Measurements from ENCODE around the gene LRRC72. TPM values are rescaled to one million over a fixed set of nuclear protein-coding genes. Genes with fewer than 3 reads are reported as not detected.

LRRC72 gene
- total and polyA plus RNA-seq, 2 experiments from 2014 or later, result not detected

GRCh38 chr7:16615228-16615627, 88.6 kb downstream of the LRRC72 start:
- WGBS (ENCODE audit: low lambda C conversion rate, missing lambda C conversion rate), result 63% methylated on average over 5 of the region's 5 CpGs
- TF ChIP-seq CTCF (IDR thresholded peaks at IDR 0.05; ENCODE audit: poor library complexity) (no peak), EZH2 (IDR thresholded peaks at IDR 0.05; ENCODE audit: borderline replicate concordance) (no peak), EZH2phosphoT487 (IDR thresholded peaks at IDR 0.05; ENCODE audit: low read depth, severe bottlenecking, unreplicated experiment) (no peak)
- no peaks in the 10 kb centered on the region for H4K20me1 ChIP-seq (ENCODE audit: insufficient read depth, poor library complexity, severe bottlenecking)
- H3K27ac ChIP-seq, result no peak overlapping the region
- H3K79me2 ChIP-seq, result no peaks in the 10 kb centered on the region
- no peaks in the 10 kb centered on the region for H3K9me3 ChIP-seq (ENCODE audit: low read depth)
- H2AFZ ChIP-seq, result no peak overlapping the region
- no peak overlapping the region for H3K4me3 ChIP-seq
- DNase-seq (ENCODE audit: low spot score), result no peak
- H3K36me3 ChIP-seq (replicated peaks; ENCODE audit: insufficient read depth, low read depth), result no peaks in the 10 kb centered on the region
- H3K9me2 ChIP-seq (replicated peaks; ENCODE audit: insufficient read depth), result no peaks in the 10 kb centered on the region
- no peaks in the 10 kb centered on the region for H3K27me3 ChIP-seq
- no peak overlapping the region for H3K4me2 ChIP-seq
- H3K4me1 ChIP-seq (ENCODE audit: insufficient read depth), result peaks cover 6% of the 10 kb centered on the region

DNA sequence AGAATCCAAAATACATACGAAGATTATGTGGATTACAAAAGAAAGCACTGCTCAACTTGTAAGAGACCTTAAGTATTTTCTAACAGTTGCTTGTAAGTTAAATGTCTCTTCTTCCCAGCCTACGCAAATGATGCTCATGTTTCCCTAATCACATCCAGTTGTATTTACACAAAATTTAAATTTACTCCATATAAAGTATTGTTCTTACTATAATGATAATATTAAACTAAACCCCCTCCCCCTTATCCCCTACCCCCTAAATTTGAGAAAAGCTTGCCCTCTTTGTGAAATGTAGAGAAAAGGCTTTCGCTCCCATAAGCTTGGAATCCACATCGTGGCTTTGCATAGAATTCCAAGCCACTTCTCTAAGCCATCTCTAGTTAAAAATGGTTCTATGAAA, 89.5 kb downstream of the LRRC72 start:
- Histone ChIP-seq H3K79me2 (no peaks in the 10 kb centered on the region), H3K4me1 (ENCODE audit: insufficient read depth) (no peaks in the 10 kb centered on the region), H4K20me1 (ENCODE audit: insufficient read depth, poor library complexity, severe bottlenecking) (no peaks in the 10 kb centered on the region), H3K36me3 (replicated peaks; ENCODE audit: insufficient read depth, low read depth) (no peaks in the 10 kb centered on the region), H3K4me2 (no peak overlapping the region), H3K27ac (no peak overlapping the region), H3K9me3 (ENCODE audit: low read depth) (no peaks in the 10 kb centered on the region), H2AFZ (no peak overlapping the region), H3K4me3 (no peak overlapping the region), H3K27me3 (no peaks in the 10 kb centered on the region), H3K9me2 (replicated peaks; ENCODE audit: insufficient read depth) (no peaks in the 10 kb centered on the region)
- TF ChIP-seq EZH2 (IDR thresholded peaks at IDR 0.05; ENCODE audit: borderline replicate concordance) (no peak), CTCF (IDR thresholded peaks at IDR 0.05; ENCODE audit: poor library complexity) (no peak), EZH2phosphoT487 (IDR thresholded peaks at IDR 0.05; ENCODE audit: low read depth, severe bottlenecking, unreplicated experiment) (no peak)
- WGBS (ENCODE audit: low lambda C conversion rate, missing lambda C conversion rate), result 55% methylated on average over 4 of the region's 4 CpGs
- no peak for DNase-seq (ENCODE audit: low spot score)

DNA sequence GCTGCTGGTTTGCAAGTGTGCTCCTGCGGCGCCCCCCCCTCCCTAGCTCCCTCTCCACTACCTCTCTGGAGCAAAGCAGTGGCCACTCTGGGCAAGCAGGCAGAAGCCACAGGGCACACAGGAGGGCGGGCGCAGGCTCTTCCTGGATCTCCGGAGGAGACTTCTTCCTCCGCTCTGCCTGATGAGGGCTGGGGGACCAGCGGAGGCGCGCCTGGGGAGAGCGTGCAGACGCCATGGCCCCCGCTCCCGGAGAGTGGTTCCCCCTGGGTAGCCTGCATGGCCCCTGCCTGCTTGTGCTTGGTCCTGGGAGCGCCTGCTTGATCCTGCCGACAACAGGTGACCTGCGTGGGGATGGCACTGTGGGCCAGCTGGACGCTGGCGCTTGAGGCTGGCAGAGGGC, 89.9 kb downstream of the LRRC72 start:
- H3K4me1 ChIP-seq (ENCODE audit: insufficient read depth), result no peaks in the 10 kb centered on the region
- TF ChIP-seq EZH2 (IDR thresholded peaks at IDR 0.05; ENCODE audit: borderline replicate concordance), result no peak
- no peak overlapping the region for H3K4me3 ChIP-seq
- H3K9me2 ChIP-seq (replicated peaks; ENCODE audit: insufficient read depth), result no peaks in the 10 kb centered on the region
- no peak for DNase-seq (ENCODE audit: low spot score)
- no peaks in the 10 kb centered on the region for H3K27me3 ChIP-seq
- H3K9me3 ChIP-seq (ENCODE audit: low read depth), result no peaks in the 10 kb centered on the region
- no peaks in the 10 kb centered on the region for H3K36me3 ChIP-seq (replicated peaks; ENCODE audit: insufficient read depth, low read depth)
- no peaks in the 10 kb centered on the region for H4K20me1 ChIP-seq (ENCODE audit: insufficient read depth, poor library complexity, severe bottlenecking)
- WGBS (ENCODE audit: low lambda C conversion rate, missing lambda C conversion rate), result 90% methylated on average over 18 of the region's 18 CpGs
- no peaks in the 10 kb centered on the region for H3K79me2 ChIP-seq
- no peak overlapping the region for H2AFZ ChIP-seq
- H3K27ac ChIP-seq, result no peak overlapping the region
- H3K4me2 ChIP-seq, result no peak overlapping the region

GRCh38 chr7:16619979-16620408, 93.4 kb downstream of the LRRC72 start:
- Histone ChIP-seq H3K9me2 (replicated peaks; ENCODE audit: insufficient read depth) (no peaks in the 10 kb centered on the region), H3K27me3 (no peaks in the 10 kb centered on the region), H2AFZ (no peak overlapping the region), H3K79me2 (no peaks in the 10 kb centered on the region), H4K20me1 (ENCODE audit: insufficient read depth, poor library complexity, severe bottlenecking) (no peaks in the 10 kb centered on the region), H3K27ac (no peak overlapping the region), H3K4me2 (no peak overlapping the region), H3K9me3 (ENCODE audit: low read depth) (no peaks in the 10 kb centered on the region), H3K36me3 (replicated peaks; ENCODE audit: insufficient read depth, low read depth) (no peaks in the 10 kb centered on the region), H3K4me3 (no peak overlapping the region), H3K4me1 (ENCODE audit: insufficient read depth) (no peaks in the 10 kb centered on the region)
- WGBS (ENCODE audit: low lambda C conversion rate, missing lambda C conversion rate), result 97% methylated on average over 2 of the region's 2 CpGs
- DNase-seq (ENCODE audit: low spot score), result no peak
- TF ChIP-seq CTCF (IDR thresholded peaks at IDR 0.05; ENCODE audit: poor library complexity) (no peak), EZH2phosphoT487 (IDR thresholded peaks at IDR 0.05; ENCODE audit: low read depth, severe bottlenecking, unreplicated experiment) (no peak), EZH2 (IDR thresholded peaks at IDR 0.05; ENCODE audit: borderline replicate concordance) (no peak)

Measured in hepatocyte (in vitro differentiated cells).